Skeletal muscle satellite cell (primary cell): ENCODE results near the gene SLC13A4.
"Not testable (repeated sequence)": the region's sequence is repeated elsewhere in the genome, so short reads cannot be mapped to it uniquely, and the experiment has no call there.

ENCODE experiments used
- H3K27me3 ChIP-seq: 2 replicates; pipeline ENCODE4 v1.7.0; 2013; ENCODE audit warnings: low read length; ENCODE audit not compliant: control insufficient read depth, insufficient read depth
- H3K36me3 ChIP-seq: 2 replicates; pipeline ENCODE4 v1.7.0; 2013; ENCODE audit warnings: mild to moderate bottlenecking, control low read depth, low read length; ENCODE audit not compliant: insufficient read depth
- H3K4me1 ChIP-seq: 2 replicates; pipeline ENCODE4 v1.7.0; 2013; ENCODE audit warnings: low read length; ENCODE audit not compliant: control insufficient read depth, insufficient read depth
- H3K4me2 ChIP-seq: 2 replicates; pipeline ENCODE4 v1.7.0; 2013; ENCODE audit warnings: mild to moderate bottlenecking, low read length
- H3K4me3 ChIP-seq: 2 replicates; pipeline ENCODE4 v1.7.0; 2013; ENCODE audit warnings: low read length
- H3K9ac ChIP-seq: 2 replicates; pipeline ENCODE4 v1.7.0; 2013; ENCODE audit warnings: mild to moderate bottlenecking, low read depth, low read length, moderate library complexity
- H3K9me3 ChIP-seq: replicated peaks from 2 replicates; pipeline ENCODE4 v1.7.0; 2013; ENCODE audit warnings: mild to moderate bottlenecking, control low read depth, low read length

Gene SLC13A4

DNA sequence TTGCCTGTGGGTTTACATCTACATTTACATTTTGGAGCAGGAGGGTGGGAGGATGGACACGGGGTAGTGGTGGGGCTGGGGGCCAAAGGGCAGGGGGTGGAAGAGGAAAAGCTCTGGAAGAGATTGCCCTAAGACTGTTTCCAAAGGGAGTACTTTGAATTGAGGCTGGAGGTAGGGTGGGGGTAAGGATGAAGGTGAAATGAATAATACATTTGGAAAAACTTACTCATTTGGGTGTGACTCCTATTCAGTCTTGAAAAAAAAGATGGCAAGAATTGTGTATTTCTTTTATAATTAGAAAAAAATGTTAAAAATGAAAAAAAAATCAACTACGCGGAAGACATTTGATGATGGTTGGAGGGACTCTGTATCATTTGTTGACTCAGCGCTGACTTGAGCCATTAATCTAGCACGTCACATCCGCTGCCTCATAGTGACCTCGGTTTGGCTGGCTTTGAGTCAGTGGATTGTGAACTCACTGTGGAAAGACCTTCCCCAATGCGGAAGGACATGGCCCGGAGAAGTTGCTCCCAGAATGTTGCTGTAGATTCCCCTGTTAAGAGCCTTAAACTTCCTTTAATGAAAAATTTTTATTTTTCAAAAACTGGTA, 17.8 kb upstream of the SLC13A4 start:
- H3K27me3 ChIP-seq = no peaks in the 10 kb centered on the region
- H3K9me3 ChIP-seq = no peaks in the 10 kb centered on the region
- H3K9ac ChIP-seq = peak overlapping the region; percentile 76
- peak overlapping the region; percentile 71 for H3K4me2 ChIP-seq
- peaks cover 10% of the 10 kb centered on the region for H3K36me3 ChIP-seq
- peaks cover 64% of the 10 kb centered on the region for H3K4me1 ChIP-seq
- H3K4me3 ChIP-seq = peak overlapping the region; percentile 52

DNA sequence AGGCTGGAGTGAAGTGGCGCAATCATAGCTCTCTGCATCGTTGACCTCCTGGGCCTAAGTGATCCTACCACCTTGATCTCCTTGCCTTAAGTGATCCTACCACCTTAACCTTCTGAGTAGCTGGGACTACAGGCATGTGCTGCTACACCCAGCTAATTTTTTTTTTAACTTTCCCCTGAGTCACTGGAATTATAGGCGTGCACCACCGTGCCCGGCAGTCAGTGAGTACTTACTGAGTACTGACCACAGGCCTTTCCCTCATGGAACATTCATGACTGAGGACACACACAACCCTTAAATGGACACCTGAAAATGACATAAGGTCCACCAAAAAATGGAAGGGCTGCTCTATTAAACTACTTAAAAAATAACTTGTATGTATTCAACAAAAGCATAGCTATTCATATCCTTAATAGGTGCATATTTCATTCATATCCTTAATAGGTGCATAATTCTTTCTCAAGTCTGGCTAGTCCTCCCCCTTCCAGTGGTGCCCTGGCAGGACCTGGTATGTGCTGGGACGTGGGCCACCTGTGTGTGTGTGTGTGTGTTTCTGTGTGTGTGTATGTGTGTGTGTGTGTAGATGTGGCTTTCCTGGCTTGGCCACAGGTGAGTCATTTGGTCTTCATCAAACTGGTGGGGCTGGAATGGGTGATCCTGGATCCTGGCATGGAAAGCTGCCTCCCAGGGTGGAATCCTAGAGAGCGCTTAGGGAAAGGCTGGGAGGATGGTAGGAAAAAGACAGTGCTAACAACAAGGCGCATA, 17.1 kb upstream of the SLC13A4 start:
- Histone ChIP-seq H3K36me3 (peaks cover 17% of the 10 kb centered on the region), H3K9me3 (no peaks in the 10 kb centered on the region), H3K9ac (peak overlapping the region; percentile 76), H3K4me1 (peaks cover 64% of the 10 kb centered on the region), H3K4me2 (peak overlapping the region; percentile 71), H3K27me3 (no peaks in the 10 kb centered on the region), H3K4me3 (peak overlapping the region; percentile 52)

DNA sequence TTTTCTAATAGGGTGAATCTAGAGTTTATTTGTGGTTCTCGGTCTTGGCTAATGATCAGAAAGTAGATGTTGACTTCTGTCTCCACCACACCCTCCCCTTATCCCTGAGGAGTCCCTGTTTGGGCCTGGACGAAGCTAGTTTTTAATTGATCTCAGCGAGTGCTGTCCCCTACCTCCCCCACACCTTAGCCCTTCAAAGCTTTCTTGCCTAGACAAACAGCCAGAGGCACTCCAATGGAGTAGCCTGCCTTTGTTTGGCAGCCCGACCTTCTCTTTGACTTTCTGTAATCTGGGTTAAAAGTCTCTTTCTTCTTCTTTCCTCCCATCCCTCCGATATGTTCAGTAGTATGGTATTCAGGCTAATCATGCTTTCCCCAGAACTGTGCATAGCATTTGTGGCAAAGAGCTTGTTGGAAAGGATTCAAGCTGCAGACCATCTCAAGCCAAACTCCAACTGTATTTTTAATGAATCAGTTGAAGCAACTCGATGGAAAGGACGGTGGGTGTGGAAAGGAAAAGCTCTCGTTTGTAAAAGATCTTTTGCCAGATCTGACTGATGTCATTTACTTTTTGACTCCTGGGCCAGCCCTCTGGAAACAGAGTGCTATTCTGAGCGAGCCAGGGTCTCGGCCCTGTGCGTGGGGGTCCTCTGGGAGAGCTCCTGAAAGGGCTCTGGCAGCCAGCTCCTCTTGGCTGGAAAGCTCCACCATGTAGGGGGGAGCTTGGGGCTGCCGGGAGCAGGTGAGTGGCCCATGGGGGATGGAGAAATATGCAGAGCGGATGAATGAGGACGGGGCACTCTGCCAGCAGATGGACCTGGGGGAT, 16.1 kb upstream of the SLC13A4 start:
- Histone ChIP-seq H3K36me3 (peaks cover 20% of the 10 kb centered on the region), H3K4me1 (peaks cover 58% of the 10 kb centered on the region), H3K9ac (peak overlapping the region; percentile 64)

DNA sequence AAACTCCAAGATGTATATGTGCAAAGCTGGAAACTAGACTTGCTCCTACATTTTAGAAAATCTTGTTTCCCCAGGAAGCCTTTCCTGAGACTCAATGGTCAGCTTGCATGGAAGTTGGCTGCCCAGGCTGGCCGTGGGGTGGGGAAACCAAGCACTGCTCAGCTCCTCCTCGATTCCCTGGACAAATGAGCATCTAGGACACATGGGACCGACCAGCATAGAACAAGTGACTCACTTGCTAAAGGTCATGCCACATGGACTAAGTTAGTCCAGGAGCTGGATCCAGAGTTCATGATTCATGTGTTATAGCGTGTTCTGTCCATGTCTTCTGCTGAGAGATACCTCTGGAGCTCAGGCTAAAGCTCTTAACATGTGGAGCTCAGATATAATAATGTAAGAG, 14.4 kb upstream of the SLC13A4 start:
- Histone ChIP-seq H3K27me3 (no peaks in the 10 kb centered on the region), H3K4me2 (no peak overlapping the region), H3K4me3 (no peak overlapping the region), H3K9me3 (no peaks in the 10 kb centered on the region), H3K4me1 (peaks cover 41% of the 10 kb centered on the region), H3K36me3 (peaks cover 20% of the 10 kb centered on the region), H3K9ac (no peak overlapping the region)

More for the DNA sequence above, 16.1 kb upstream of the SLC13A4 start:
- H3K27me3 ChIP-seq = no peaks in the 10 kb centered on the region
- peak overlapping the region; percentile 57 for H3K4me2 ChIP-seq
- H3K9me3 ChIP-seq = no peaks in the 10 kb centered on the region
- H3K4me3 ChIP-seq = peak overlapping the region; percentile 20

DNA sequence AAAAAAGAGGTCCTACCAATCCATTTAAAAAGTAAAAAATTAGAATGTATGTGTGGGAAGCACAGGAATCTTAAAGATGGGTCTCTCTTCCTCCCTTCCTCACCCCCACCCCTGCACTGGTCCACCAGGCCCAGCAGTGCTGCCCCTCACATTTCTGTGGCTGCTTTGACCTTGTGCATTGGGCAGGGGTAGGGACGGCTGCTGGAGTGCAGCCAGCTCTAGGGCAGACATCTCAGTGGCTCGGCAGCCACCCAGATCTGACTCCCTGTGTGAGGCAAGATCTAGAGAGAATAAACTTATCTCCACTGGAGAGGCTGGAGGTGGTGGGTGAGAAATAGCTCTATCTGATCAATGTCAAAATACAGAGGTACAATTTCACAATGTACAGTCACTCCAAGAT, 13.9 kb upstream of the SLC13A4 start:
- no peak overlapping the region for H3K9ac ChIP-seq
- no peak overlapping the region for H3K4me3 ChIP-seq
- peaks cover 39% of the 10 kb centered on the region for H3K4me1 ChIP-seq
- no peaks in the 10 kb centered on the region for H3K9me3 ChIP-seq
- H3K4me2 ChIP-seq = no peak overlapping the region
- no peaks in the 10 kb centered on the region for H3K27me3 ChIP-seq
- peaks cover 22% of the 10 kb centered on the region for H3K36me3 ChIP-seq

DNA sequence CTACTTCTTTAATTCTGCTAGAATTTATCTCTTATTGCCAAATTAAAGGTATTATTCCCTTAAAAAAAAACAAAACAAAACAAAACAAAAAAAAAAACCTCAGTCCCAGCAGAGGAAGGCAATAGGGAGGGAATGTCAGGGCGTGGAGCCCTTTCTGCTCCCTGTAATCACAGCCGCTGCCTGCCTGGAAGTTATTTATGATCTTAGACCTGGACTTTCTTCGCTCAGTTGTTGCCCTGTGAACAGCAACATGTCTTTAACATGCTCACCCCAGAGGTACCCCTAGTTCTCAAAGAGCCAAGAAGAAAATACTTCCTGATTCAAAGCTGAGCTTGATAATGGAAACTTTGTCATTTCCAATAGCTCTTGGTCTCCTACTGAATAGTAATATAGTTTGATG, 12.9 kb upstream of the SLC13A4 start:
- Histone ChIP-seq H3K27me3 (no peaks in the 10 kb centered on the region), H3K36me3 (peaks cover 30% of the 10 kb centered on the region), H3K4me1 (peaks cover 32% of the 10 kb centered on the region), H3K9me3 (no peaks in the 10 kb centered on the region), H3K4me2 (no peak overlapping the region), H3K9ac (no peak overlapping the region), H3K4me3 (no peak overlapping the region)

DNA sequence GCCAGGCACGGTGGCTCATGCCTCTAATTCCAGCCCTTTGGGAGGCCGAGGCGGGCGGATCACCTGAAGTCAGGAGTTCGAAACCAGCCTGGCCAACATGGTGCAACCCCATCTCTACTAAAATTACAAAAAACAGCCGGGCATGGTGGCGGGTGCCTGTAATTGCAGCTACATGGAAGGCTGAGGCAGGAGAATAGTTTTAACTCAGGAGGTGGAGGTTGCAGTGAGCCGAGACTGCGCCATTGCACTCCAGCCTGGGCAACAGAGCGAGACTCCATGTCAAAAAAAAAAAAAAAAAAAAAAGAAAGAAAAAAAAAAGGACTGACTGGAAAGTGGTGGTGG, 9.3 kb upstream of the SLC13A4 start:
- H3K27me3 ChIP-seq, H3K4me1 ChIP-seq, H3K9me3 ChIP-seq, H3K4me2 ChIP-seq, H3K4me3 ChIP-seq, H3K9ac ChIP-seq: not testable (repeated sequence)
- H3K36me3 ChIP-seq = peaks cover 38% of the 10 kb centered on the region

DNA sequence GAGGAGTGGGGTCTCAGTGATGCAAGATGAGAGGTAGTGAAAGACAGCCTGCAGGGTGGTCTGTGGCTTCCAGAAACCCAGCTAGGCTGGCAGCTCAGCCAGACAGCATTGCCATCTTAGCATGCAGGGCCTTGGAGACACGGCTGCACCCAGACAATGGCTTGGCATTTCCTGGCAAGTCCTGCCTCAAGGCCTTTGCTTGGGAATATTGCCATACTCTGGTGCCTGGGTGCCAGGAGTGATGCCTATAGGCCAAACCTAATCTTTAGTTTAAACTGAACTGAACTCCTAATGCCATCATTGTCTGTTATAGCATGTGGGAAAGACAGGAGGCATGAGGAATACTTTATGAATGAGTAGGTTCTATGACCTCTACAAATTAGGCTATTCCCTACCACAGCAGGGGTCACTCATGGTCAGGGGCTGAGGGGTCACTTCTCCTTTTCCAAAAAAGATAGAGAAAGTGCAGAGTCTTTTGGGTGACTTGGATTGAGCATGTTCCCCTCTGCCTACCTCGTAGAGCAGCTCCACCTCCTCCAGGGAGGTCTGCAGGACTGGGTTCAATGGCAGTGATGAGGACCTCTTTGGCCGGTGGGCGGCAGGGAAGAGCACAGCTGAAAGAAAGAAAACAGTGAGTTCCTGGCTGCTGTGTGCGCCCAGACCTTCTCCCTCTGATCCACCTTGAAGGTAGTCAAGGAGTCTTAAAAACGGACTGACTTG, 8.8 kb upstream of the SLC13A4 start:
- Histone ChIP-seq H3K4me3 (no peak overlapping the region), H3K4me2 (no peak overlapping the region), H3K9me3 (no peaks in the 10 kb centered on the region), H3K27me3 (no peaks in the 10 kb centered on the region), H3K9ac (no peak overlapping the region), H3K36me3 (peaks cover 36% of the 10 kb centered on the region), H3K4me1 (no peaks in the 10 kb centered on the region)

DNA sequence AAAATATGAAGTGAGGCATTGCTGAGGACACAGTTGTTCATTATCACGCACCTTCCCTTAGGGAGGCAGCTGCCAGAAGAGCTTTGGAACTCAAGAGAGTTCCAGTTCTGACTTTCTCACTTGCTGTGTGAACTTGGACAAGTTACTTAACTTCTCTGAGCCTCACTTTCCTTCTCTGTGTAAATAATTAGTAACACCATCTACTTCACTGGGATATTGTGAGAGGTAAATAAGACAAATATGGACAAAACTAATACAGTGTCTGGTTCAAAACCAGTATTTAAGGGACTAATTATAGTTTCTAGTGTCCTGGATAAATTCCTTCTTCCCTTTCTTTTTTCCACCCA, 6.3 kb upstream of the SLC13A4 start:
- H3K4me2 ChIP-seq = no peak overlapping the region
- H3K27me3 ChIP-seq = no peaks in the 10 kb centered on the region
- peaks cover 24% of the 10 kb centered on the region for H3K36me3 ChIP-seq

DNA sequence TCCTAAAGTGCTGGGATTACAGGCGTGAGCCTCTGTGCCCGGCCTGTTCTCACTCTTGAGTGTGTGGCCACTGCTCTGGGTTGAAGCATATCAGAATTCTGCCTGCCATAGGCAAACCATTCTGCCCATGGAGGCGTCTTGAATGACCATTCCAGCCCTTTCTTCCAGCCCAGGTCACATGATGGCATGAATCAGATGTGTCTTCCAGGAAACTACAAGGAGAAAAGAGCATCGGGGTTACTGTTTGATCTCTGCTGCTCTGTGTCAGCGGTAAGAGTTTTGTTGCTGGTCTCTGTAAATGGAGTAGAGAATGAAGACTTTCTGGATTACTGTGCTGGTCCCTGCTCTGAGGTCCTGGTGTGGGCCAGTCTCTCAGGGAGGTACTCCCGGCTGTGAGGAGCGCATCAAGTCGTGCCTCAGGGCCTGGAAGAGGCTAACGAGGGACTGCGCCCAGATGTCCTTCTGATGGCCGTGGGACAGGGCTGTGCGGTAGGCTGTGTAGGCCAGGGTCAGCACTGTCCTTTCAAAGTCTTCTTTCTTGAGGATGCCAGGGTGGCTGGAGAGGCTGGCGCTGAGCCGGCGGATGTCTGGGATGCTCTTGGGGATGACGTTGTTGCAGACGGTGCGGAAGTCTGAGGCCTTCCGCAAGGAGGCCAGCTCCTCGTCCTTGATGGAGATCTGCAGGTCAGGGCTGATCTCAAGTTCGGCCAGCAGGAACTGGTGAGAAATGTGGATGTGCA, 5.8 kb upstream of the SLC13A4 start:
- no peaks in the 10 kb centered on the region for H3K27me3 ChIP-seq
- no peaks in the 10 kb centered on the region for H3K9me3 ChIP-seq
- H3K36me3 ChIP-seq = peaks cover 24% of the 10 kb centered on the region
- no peaks in the 10 kb centered on the region for H3K4me1 ChIP-seq
- no peak overlapping the region for H3K9ac ChIP-seq
- H3K4me2 ChIP-seq = no peak overlapping the region
- H3K4me3 ChIP-seq = no peak overlapping the region

More for the DNA sequence above, 6.3 kb upstream of the SLC13A4 start:
- Histone ChIP-seq H3K9ac (no peak overlapping the region), H3K9me3 (no peaks in the 10 kb centered on the region), H3K4me3 (no peak overlapping the region), H3K4me1 (no peaks in the 10 kb centered on the region)

DNA sequence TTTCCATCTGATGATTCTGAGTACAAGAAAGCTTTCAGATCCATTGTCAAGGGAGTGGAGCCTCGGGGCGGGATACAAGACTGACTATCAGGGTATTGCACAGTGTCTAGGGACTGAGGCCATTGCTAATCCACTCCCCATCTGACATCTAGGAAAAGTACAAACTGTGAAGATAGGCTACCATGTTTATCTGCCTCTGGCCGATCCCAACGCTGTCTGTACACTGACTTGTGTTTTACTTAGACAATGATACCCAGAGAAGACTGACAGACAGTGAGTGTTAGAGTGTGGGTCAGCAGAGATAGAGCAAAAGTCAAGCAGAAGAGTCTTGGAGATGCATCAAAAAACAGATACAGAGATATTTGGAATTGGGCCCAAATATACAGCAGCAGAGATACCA, 3.1 kb upstream of the SLC13A4 start:
- Histone ChIP-seq H3K4me2 (no peak overlapping the region), H3K9ac (no peak overlapping the region), H3K4me3 (no peak overlapping the region), H3K27me3 (no peaks in the 10 kb centered on the region), H3K4me1 (no peaks in the 10 kb centered on the region), H3K36me3 (peaks cover 14% of the 10 kb centered on the region), H3K9me3 (no peaks in the 10 kb centered on the region)
